HepG2 (cell line): ENCODE results near the gene MRPL38. TPM values are rescaled to one million over a fixed set of nuclear protein-coding genes. Genes with fewer than 3 reads are reported as not detected.

ENCODE experiments used
- HNRNPL ChIP-seq: fragments of 200-400 bp; formaldehyde crosslinking; IDR thresholded peaks from 2 replicates; pipeline ENCODE4 v1.6.1; 2017; ENCODE audit warnings: mild to moderate bottlenecking, low read depth, low read length
- MIXL1 ChIP-seq: IDR thresholded peaks from 2 replicates; pipeline ENCODE4 v1.6.1; 2016
- NFIB ChIP-seq: sonication (generic); formaldehyde crosslinking; IDR thresholded peaks from 2 replicates; pipeline ENCODE4 v1.9.0; 2021; ENCODE audit warnings: missing genetic modification reagents, mild to moderate bottlenecking, borderline replicate concordance
- NR3C1 ChIP-seq: sonication (generic); formaldehyde crosslinking; IDR thresholded peaks from 2 replicates; pipeline ENCODE4 v1.4.0; 2020; ENCODE audit warnings: missing genetic modification reagents
- REXO4 ChIP-seq: sonication (generic); formaldehyde crosslinking; IDR thresholded peaks from 2 replicates; pipeline ENCODE4 v1.8.0; 2022; ENCODE audit warnings: missing genetic modification reagents, mild to moderate bottlenecking, borderline replicate concordance
- RFXAP ChIP-seq: sonication (generic); formaldehyde crosslinking; IDR thresholded peaks from 2 replicates; pipeline ENCODE4 v1.4.0; 2020; ENCODE audit warnings: missing genetic modification reagents, borderline replicate concordance
- RORA ChIP-seq: sonication (generic); formaldehyde crosslinking; IDR thresholded peaks from 2 replicates; pipeline ENCODE4 v1.5.0; 2020; ENCODE audit warnings: mild to moderate bottlenecking, missing genetic modification reagents, moderate library complexity
- SALL2 ChIP-seq: sonication (generic); formaldehyde crosslinking; IDR thresholded peaks from 2 replicates; pipeline ENCODE4 v1.8.1; 2023; ENCODE audit warnings: mild to moderate bottlenecking, missing genetic modification reagents, inconsistent platforms
- STAG1 ChIP-seq: sonication (generic); formaldehyde crosslinking; IDR thresholded peaks from 2 replicates; pipeline ENCODE4 v1.4.0; 2020; ENCODE audit warnings: missing genetic modification reagents
- ZNF101 ChIP-seq: sonication (generic); formaldehyde crosslinking; IDR thresholded peaks from 2 replicates; pipeline ENCODE4 v1.4.0; 2020; ENCODE audit warnings: mild to moderate bottlenecking, low read depth, missing genetic modification reagents, borderline replicate concordance
- ZNF549 ChIP-seq: sonication (generic); formaldehyde crosslinking; IDR thresholded peaks from 2 replicates; pipeline ENCODE4 v1.5.0; 2020; ENCODE audit warnings: missing genetic modification reagents
- ZSCAN20 ChIP-seq: sonication (generic); formaldehyde crosslinking; IDR thresholded peaks from 2 replicates; pipeline ENCODE4 v1.4.0; 2020; ENCODE audit warnings: missing genetic modification reagents, mild to moderate bottlenecking, borderline replicate concordance
- ZSCAN9 ChIP-seq: IDR thresholded peaks from 2 replicates; pipeline ENCODE4 v1.6.1; 2016; ENCODE audit warnings: borderline replicate concordance
- polyA plus RNA-seq, 8 experiments: library from polyadenylated mRNA; depleted of rRNA in 3 of 8; stranded (reverse) in 7 of 8; unstranded in 1 of 8; fragments of >200 nt; fragmentation: Illumina TruSeq in 4 of 8; extraction: Trizol in 4 of 8; gene quantifications; 2 replicates each; pipeline versions ENCODE4 v1.2.1 to v1.2.3, GENCODE V29; 2011 to 2016; ENCODE audit warnings: low read depth in 4 of 8, missing spikeins in 1 of 8, mixed read lengths in 1 of 8; ENCODE audit not compliant: insufficient read depth in 1 of 8
- total RNA-seq, 5 experiments: library from RNA; depleted of rRNA; stranded (reverse); fragments of >200 nt; fragmentation: Illumina TruSeq; extraction: Trizol; gene quantifications; 2 replicates each; pipeline ENCODE4 v1.2.3, GENCODE V29; 2016; ENCODE audit warnings: low read depth in 1 of 5
- TF ChIP-seq, protein P1 (sequence below): sonication (generic); formaldehyde crosslinking; IDR thresholded peaks from 2 replicates; pipeline ENCODE4 v1.4.0; 2020; ENCODE audit warnings: missing genetic modification reagents
- TF ChIP-seq, protein P2 (sequence below): sonication (generic); formaldehyde crosslinking; IDR thresholded peaks from 2 replicates; pipeline ENCODE4 v1.8.0; 2022; ENCODE audit warnings: mild to moderate bottlenecking, missing genetic modification reagents
- TF ChIP-seq, protein P3 (sequence below): sonication (generic); formaldehyde crosslinking; IDR thresholded peaks from 2 replicates; pipeline ENCODE4 v1.5.1; 2020; ENCODE audit warnings: missing genetic modification reagents, mild to moderate bottlenecking, borderline replicate concordance

MRPL38 gene
- total and polyA plus RNA-seq, 2 of the 13 experiments (the other 11 are each of a cell fraction or from before 2014, with no cell fraction given): 83.7 to 125 TPM

GRCh38 chr17:75855310-75856061, 49.2 kb downstream of the MRPL38 start, which contains the start of gene WBP2 (continued):
- TF ChIP-seq, protein P1, sequence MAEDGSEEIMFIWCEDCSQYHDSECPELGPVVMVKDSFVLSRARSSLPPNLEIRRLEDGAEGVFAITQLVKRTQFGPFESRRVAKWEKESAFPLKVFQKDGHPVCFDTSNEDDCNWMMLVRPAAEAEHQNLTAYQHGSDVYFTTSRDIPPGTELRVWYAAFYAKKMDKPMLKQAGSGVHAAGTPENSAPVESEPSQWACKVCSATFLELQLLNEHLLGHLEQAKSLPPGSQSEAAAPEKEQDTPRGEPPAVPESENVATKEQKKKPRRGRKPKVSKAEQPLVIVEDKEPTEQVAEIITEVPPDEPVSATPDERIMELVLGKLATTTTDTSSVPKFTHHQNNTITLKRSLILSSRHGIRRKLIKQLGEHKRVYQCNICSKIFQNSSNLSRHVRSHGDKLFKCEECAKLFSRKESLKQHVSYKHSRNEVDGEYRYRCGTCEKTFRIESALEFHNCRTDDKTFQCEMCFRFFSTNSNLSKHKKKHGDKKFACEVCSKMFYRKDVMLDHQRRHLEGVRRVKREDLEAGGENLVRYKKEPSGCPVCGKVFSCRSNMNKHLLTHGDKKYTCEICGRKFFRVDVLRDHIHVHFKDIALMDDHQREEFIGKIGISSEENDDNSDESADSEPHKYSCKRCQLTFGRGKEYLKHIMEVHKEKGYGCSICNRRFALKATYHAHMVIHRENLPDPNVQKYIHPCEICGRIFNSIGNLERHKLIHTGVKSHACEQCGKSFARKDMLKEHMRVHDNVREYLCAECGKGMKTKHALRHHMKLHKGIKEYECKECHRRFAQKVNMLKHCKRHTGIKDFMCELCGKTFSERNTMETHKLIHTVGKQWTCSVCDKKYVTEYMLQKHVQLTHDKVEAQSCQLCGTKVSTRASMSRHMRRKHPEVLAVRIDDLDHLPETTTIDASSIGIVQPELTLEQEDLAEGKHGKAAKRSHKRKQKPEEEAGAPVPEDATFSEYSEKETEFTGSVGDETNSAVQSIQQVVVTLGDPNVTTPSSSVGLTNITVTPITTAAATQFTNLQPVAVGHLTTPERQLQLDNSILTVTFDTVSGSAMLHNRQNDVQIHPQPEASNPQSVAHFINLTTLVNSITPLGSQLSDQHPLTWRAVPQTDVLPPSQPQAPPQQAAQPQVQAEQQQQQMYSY (CRISPR knock-in tag): no peak
- TF ChIP-seq STAG1 (CRISPR knock-in tag): no peak; the same call in 1 of the 2 replicates
- TF ChIP-seq ZNF101 (CRISPR knock-in tag): no peak
- peak; percentile 55 for TF ChIP-seq MIXL1
- peak; percentile 81; the same call in 1 of the 2 replicates for TF ChIP-seq SALL2 (CRISPR knock-in tag)
- TF ChIP-seq, protein P2, sequence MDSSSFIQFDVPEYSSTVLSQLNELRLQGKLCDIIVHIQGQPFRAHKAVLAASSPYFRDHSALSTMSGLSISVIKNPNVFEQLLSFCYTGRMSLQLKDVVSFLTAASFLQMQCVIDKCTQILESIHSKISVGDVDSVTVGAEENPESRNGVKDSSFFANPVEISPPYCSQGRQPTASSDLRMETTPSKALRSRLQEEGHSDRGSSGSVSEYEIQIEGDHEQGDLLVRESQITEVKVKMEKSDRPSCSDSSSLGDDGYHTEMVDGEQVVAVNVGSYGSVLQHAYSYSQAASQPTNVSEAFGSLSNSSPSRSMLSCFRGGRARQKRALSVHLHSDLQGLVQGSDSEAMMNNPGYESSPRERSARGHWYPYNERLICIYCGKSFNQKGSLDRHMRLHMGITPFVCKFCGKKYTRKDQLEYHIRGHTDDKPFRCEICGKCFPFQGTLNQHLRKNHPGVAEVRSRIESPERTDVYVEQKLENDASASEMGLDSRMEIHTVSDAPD (CRISPR knock-in tag): no peak; the same call in 1 of the 2 replicates
- no peak for TF ChIP-seq RORA (CRISPR knock-in tag)
- TF ChIP-seq, protein P3, sequence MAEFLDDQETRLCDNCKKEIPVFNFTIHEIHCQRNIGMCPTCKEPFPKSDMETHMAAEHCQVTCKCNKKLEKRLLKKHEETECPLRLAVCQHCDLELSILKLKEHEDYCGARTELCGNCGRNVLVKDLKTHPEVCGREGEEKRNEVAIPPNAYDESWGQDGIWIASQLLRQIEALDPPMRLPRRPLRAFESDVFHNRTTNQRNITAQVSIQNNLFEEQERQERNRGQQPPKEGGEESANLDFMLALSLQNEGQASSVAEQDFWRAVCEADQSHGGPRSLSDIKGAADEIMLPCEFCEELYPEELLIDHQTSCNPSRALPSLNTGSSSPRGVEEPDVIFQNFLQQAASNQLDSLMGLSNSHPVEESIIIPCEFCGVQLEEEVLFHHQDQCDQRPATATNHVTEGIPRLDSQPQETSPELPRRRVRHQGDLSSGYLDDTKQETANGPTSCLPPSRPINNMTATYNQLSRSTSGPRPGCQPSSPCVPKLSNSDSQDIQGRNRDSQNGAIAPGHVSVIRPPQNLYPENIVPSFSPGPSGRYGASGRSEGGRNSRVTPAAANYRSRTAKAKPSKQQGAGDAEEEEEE (CRISPR knock-in tag): no peak; the same call in 1 of the 2 replicates
- peak; percentile 88; the same call in 1 of the 2 replicates for TF ChIP-seq REXO4 (CRISPR knock-in tag)
- peak; percentile 83 for TF ChIP-seq RFXAP (CRISPR knock-in tag)
- peak; percentile 87 for TF ChIP-seq ZSCAN9 (CRISPR knock-in tag)
- TF ChIP-seq NR3C1: no peak
- no peak for TF ChIP-seq NFIB (CRISPR knock-in tag)
- TF ChIP-seq ZSCAN20 (CRISPR knock-in tag): peak; percentile 80; the same call in 1 of the 2 replicates
- TF ChIP-seq ZNF549: no peak
- TF ChIP-seq HNRNPL: no peak; the same call in 1 of the 2 replicates
